Measurements from ENCODE around the gene IRF4.

Gene IRF4

DNA sequence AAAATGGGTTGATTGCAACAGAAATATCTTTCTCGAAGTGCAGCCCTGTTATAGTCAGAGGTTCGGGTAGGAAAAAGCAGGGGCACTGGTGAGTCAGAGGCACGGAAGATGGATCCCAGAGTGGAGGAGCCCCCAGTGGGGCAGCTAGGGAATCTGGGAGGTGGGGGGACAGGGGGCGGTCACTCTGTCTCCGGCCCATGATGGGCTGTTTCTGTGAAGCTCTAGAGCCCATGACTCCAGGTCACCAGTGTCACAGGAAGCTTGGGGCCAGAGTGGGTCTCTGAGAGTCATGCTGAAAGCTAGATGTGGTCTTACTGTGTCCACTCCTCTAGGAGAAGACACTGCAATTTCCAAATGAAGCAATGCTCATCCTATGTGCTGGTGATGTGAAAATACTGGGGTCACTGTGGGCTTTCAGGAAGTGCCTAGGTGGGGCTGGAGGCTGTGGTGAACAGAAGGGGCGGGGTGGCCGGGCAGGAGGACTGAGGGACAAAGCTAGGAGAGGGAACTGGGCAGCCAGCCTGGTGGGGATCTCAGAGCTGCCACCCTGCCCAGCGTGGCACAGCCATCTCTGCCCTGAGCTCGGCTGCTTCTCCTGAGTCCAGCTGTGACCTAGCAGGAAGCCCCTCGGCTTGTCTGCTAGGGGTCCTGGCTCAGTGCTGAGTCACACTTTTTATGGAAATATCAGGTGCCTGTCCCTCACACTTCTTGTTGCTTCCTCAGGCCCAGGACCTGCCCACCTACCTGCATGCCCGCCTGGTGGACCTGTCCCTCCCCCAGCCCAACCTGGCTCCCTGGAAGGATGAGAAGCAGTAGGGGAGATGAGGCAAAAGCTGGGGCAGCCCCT lies 54.2 kb downstream of the IRF4 start:
- DNase-seq (ENCODE audit: low read depth, low spot score) = no peak
- no peak overlapping the region for H3K4me3 ChIP-seq (ENCODE audit: low read depth, low read length)

GRCh38 chr6:446418-447366 lies 55.1 kb downstream of the IRF4 start:
- in situ Hi-C loops (cut with HindIII; ENCODE audit: low sequenced_read_pairs) = no loop called here
- H3K4me3 ChIP-seq (ENCODE audit: low read depth, low read length) = no peak overlapping the region

More for the DNA sequence above, 54.2 kb downstream of the IRF4 start:
- TF ChIP-seq CTCF (IDR thresholded peaks at IDR 0.05; ENCODE audit: low read depth, low read length) = no peak
- in situ Hi-C loops (cut with HindIII; ENCODE audit: low sequenced_read_pairs) = no loop called here

DNA sequence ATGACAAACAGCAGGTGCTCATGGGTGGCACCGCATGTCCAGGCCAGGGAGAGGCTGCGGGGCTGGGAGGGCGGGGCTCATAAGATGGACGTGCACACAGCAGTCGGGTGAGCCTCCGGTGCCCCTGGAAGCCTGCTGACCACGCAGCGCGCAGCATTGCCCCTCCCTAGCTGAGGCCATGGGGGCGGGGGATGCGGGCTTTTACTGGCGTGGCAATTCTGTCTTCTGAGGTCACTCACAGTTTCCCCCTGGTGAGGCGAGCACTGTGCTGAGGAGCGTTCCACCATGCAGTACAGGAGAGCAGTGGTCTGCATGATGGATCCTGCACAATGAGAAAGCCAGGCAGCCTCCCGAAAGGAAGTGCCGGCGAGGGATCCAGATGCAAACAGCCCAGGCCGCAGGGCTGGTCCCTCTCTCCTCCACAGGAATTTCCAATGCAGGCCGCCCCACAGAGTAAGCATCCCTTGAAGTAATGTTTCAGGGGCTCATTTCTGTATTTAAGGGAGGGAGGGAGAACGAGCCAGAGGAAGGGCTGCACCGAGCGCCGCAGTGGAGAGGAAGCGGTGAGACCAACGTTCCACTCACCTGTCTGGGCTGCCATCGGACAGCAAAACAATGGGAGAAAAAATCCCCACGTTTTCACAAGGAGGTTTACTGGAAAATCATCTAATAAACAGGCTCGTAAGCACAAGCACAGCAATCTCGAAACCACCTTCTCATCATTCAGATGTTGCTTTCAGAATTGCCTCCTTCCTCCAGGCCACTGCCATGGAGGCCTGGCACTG lies 56.0 kb downstream of the IRF4 start:
- TF ChIP-seq CTCF (IDR thresholded peaks at IDR 0.05; ENCODE audit: low read depth, low read length) = no peak
- in situ Hi-C loops (cut with HindIII; ENCODE audit: low sequenced_read_pairs) = no loop called here
- DNase-seq (ENCODE audit: low read depth, low spot score) = no peak
- H3K4me3 ChIP-seq (ENCODE audit: low read depth, low read length) = no peak overlapping the region

More at GRCh38 chr6:446418-447366, 55.1 kb downstream of the IRF4 start:
- TF ChIP-seq CTCF (IDR thresholded peaks at IDR 0.05; ENCODE audit: low read depth, low read length) = no peak
- no peak for DNase-seq (ENCODE audit: low read depth, low spot score)

- H3K4me3 ChIP-seq (ENCODE audit: low read depth, low read length) = no peak overlapping the region
- in situ Hi-C loops (cut with HindIII; ENCODE audit: low sequenced_read_pairs) = no loop called here
- TF ChIP-seq CTCF (IDR thresholded peaks at IDR 0.05; ENCODE audit: low read depth, low read length) = no peak
- no peak for DNase-seq (ENCODE audit: low read depth, low spot score)
Measured at GRCh38 chr6:448296-449056, 56.9 kb downstream of the IRF4 start.

DNA sequence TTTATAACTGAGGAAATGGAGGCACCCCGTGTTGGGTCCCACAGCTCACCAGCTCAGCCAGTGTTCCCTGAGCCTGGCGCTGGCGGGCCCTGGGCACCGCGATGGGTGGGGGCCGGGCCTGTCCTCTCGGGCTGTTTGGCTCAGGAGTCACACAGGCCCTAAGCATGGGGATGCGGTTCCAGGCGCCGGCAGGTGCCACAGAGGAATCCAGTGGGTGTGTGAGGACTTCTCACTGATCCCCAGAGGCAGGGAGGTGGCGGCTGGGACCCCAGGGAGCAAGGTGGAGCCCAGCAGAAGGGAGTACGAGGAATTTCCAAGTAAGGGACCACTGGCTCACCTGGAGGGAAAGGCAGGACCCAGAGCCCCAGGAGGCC lies 57.5 kb downstream of the IRF4 start:
- TF ChIP-seq CTCF (IDR thresholded peaks at IDR 0.05; ENCODE audit: low read depth, low read length) = no peak
- H3K4me3 ChIP-seq (ENCODE audit: low read depth, low read length) = no peak overlapping the region
- in situ Hi-C loops (cut with HindIII; ENCODE audit: low sequenced_read_pairs) = no loop called here
- no peak for DNase-seq (ENCODE audit: low read depth, low spot score)

Measured in astrocyte of the spinal cord (primary cell).